ENCODE measurements around the gene BMP6. TPM values are rescaled to one million over a fixed set of nuclear protein-coding genes. Genes with fewer than 3 reads are reported as not detected.

The BMP6 gene
- total and polyA plus RNA-seq, 2 experiments from 2014 or later: 0.84 to 2.8 TPM

DNA sequence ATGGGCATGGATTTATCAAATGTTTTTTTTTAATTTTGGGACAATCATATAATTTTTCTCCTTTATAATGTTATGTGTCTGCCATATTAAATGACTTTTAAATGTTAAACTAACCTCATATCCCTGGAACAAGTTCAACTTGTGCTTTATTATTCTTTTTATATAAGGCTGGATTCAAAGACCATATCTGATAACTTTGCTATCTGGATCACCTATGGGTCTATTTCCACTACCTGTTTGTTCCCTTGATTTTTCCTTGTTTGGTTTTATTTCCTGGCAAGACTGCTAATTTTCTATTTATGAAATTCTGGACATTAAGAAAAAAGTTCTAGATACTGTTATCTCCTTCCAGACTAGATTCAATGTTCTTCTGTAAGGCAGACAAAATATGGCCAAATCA is 125.9 kb downstream of the BMP6 start:
- Histone ChIP-seq H4K20me1 (replicated peaks; ENCODE audit: insufficient read depth) (no peaks in the 10 kb centered on the region), H3K4me3 (no peak overlapping the region), H3F3A (replicated peaks; ENCODE audit: low read depth) (no peaks in the 10 kb centered on the region), H3K79me2 (replicated peaks; ENCODE audit: insufficient read depth) (no peaks in the 10 kb centered on the region), H3K4me2 (no peak overlapping the region), H3K27me3 (ENCODE audit: insufficient read depth) (no peaks in the 10 kb centered on the region), H3K4me1 (ENCODE audit: insufficient read depth) (no peaks in the 10 kb centered on the region), H3K9me2 (ENCODE audit: insufficient read depth) (no peaks in the 10 kb centered on the region), H3K27ac (ENCODE audit: low read depth) (no peak overlapping the region), H2AFZ (no peak overlapping the region), H3K36me3 (ENCODE audit: insufficient read depth) (no peaks in the 10 kb centered on the region; the same call in 1 of the 2 replicates)
- Mint-ChIP-seq H3K4me1 (peaks cover 8% of the 10 kb centered on the region; the same call in 2 of the 3 replicates), H3K4me3 (no peak overlapping the region), H3K27ac (no peak overlapping the region), H3K36me3 (ENCODE audit: low read depth) (peaks cover 17% of the 10 kb centered on the region; the same call in 2 of the 3 replicates), H3K9me3 (peaks cover 29% of the 10 kb centered on the region), H3K27me3 (ENCODE audit: insufficient read depth, low read depth, poor library complexity) (peaks cover 3% of the 10 kb centered on the region)
- TF ChIP-seq JUNB (IDR thresholded peaks at IDR 0.05; ENCODE audit: unreplicated experiment) (no peak), ZNF114 (CRISPR knock-in tag; IDR thresholded peaks at IDR 0.05) (no peak), NANOG (IDR thresholded peaks at IDR 0.05; ENCODE audit: borderline replicate concordance) (no peak)
- TF ChIP-seq, protein P1, sequence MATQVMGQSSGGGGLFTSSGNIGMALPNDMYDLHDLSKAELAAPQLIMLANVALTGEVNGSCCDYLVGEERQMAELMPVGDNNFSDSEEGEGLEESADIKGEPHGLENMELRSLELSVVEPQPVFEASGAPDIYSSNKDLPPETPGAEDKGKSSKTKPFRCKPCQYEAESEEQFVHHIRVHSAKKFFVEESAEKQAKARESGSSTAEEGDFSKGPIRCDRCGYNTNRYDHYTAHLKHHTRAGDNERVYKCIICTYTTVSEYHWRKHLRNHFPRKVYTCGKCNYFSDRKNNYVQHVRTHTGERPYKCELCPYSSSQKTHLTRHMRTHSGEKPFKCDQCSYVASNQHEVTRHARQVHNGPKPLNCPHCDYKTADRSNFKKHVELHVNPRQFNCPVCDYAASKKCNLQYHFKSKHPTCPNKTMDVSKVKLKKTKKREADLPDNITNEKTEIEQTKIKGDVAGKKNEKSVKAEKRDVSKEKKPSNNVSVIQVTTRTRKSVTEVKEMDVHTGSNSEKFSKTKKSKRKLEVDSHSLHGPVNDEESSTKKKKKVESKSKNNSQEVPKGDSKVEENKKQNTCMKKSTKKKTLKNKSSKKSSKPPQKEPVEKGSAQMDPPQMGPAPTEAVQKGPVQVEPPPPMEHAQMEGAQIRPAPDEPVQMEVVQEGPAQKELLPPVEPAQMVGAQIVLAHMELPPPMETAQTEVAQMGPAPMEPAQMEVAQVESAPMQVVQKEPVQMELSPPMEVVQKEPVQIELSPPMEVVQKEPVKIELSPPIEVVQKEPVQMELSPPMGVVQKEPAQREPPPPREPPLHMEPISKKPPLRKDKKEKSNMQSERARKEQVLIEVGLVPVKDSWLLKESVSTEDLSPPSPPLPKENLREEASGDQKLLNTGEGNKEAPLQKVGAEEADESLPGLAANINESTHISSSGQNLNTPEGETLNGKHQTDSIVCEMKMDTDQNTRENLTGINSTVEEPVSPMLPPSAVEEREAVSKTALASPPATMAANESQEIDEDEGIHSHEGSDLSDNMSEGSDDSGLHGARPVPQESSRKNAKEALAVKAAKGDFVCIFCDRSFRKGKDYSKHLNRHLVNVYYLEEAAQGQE (IDR thresholded peaks at IDR 0.05; ENCODE audit: unreplicated experiment): no peak
- DNase-seq (ENCODE audit: low spot score) (no peak), ATAC-seq (no peak)

GRCh38 chr6:7859591-7859990 is 133.7 kb downstream of the BMP6 start:
- Histone ChIP-seq H3K27me3 (ENCODE audit: insufficient read depth) (no peaks in the 10 kb centered on the region), H3K9me2 (ENCODE audit: insufficient read depth) (no peaks in the 10 kb centered on the region), H3K36me3 (ENCODE audit: insufficient read depth) (no peaks in the 10 kb centered on the region), H3K79me2 (replicated peaks; ENCODE audit: insufficient read depth) (no peaks in the 10 kb centered on the region), H3K27ac (ENCODE audit: low read depth) (no peak overlapping the region), H3K4me2 (no peak overlapping the region), H3K4me1 (ENCODE audit: insufficient read depth) (no peaks in the 10 kb centered on the region), H3F3A (replicated peaks; ENCODE audit: low read depth) (no peaks in the 10 kb centered on the region), H2AFZ (no peak overlapping the region), H4K20me1 (replicated peaks; ENCODE audit: insufficient read depth) (no peaks in the 10 kb centered on the region), H3K4me3 (no peak overlapping the region)
- Mint-ChIP-seq H3K27me3 (ENCODE audit: insufficient read depth, low read depth, poor library complexity) (peaks cover 2% of the 10 kb centered on the region), H3K9me3 (no peaks in the 10 kb centered on the region), H3K36me3 (ENCODE audit: low read depth) (0 out of 3 replicates have a peak, but pooled peaks cover 3% of the 10 kb centered on the region), H3K4me1 (no peaks in the 10 kb centered on the region), H3K27ac (no peak overlapping the region), H3K4me3 (no peak overlapping the region)
- ATAC-seq (no peak), DNase-seq (ENCODE audit: low spot score) (no peak)
- TF ChIP-seq ZNF331 (CRISPR knock-in tag; IDR thresholded peaks at IDR 0.05; ENCODE audit: low read depth): no peak
- no peak for TF ChIP-seq NANOG (IDR thresholded peaks at IDR 0.05; ENCODE audit: borderline replicate concordance)
- TF ChIP-seq CREB1 (CRISPR knock-in tag; IDR thresholded peaks at IDR 0.05; ENCODE audit: low read depth): no peak
- no peak for TF ChIP-seq JUNB (IDR thresholded peaks at IDR 0.05; ENCODE audit: unreplicated experiment)
- no peak for TF ChIP-seq EZH2 (IDR thresholded peaks at IDR 0.05; ENCODE audit: low read depth, unreplicated experiment)
- no peak for TF ChIP-seq EZH2phosphoT487 (IDR thresholded peaks at IDR 0.05; ENCODE audit: unreplicated experiment)
- TF ChIP-seq POLR2AphosphoS5 (IDR thresholded peaks at IDR 0.05; ENCODE audit: low read depth): no peak
- no peak for TF ChIP-seq CTCF (conservative IDR thresholded peaks at IDR 0.05; ENCODE audit: low read depth in 2 of 2)
- TF ChIP-seq, protein P1 (IDR thresholded peaks at IDR 0.05; ENCODE audit: unreplicated experiment): no peak
- no peak for TF ChIP-seq STAT1 (IDR thresholded peaks at IDR 0.05; ENCODE audit: unreplicated experiment)
- TF ChIP-seq, protein P2, sequence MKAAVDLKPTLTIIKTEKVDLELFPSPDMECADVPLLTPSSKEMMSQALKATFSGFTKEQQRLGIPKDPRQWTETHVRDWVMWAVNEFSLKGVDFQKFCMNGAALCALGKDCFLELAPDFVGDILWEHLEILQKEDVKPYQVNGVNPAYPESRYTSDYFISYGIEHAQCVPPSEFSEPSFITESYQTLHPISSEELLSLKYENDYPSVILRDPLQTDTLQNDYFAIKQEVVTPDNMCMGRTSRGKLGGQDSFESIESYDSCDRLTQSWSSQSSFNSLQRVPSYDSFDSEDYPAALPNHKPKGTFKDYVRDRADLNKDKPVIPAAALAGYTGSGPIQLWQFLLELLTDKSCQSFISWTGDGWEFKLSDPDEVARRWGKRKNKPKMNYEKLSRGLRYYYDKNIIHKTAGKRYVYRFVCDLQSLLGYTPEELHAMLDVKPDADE (IDR thresholded peaks at IDR 0.05): no peak
